Naive thymus-derived CD4-positive, alpha-beta T cell (primary cell): Measurements from ENCODE around the gene MDH2. TPM values are rescaled to one million over a fixed set of nuclear protein-coding genes. Genes with fewer than 3 reads are reported as not detected.
"Not testable (repeated sequence)": the region's sequence is repeated elsewhere in the genome, so short reads cannot be mapped to it uniquely, and the experiment has no call there.

Source experiments
- ATAC-seq: fragments of 150-1000 bp; cut with Tn5 transposase; 2 replicates; pipeline ENCODE4 v1.10.0; 2021; ENCODE audit warnings: mild to moderate bottlenecking, moderate library complexity
- CTCF ChIA-PET: fragments of 350-600 bp; sonication (Branson Sonifier 250); formaldehyde crosslinking; loops from one replicate; lab custom pipeline; 2021; ENCODE audit warnings: antibody characterized with exemption; lab: Charles Lee
- POLR2A ChIA-PET: fragments of 350-600 bp; sonication (Branson Sonifier 250); formaldehyde crosslinking; loops from one replicate; lab custom pipeline; 2021; ENCODE audit warnings: antibody characterized with exemption, inconsistent platforms; lab: Charles Lee
- DNase-seq, 9 donors: peaks; one replicate each; pipeline versions ENCODE4 v3.0.0 to v3.0.0-alpha.2; 2020 to 2022; ENCODE audit warnings: mixed read lengths in 1 of 9
- H3K27ac ChIP-seq: one replicate; pipeline ENCODE4 v1.7.0; 2013; ENCODE audit warnings: mild to moderate bottlenecking, low read depth, low read length, moderate library complexity
- H3K27me3 ChIP-seq, 2 donors: one replicate each; pipeline ENCODE4 v1.7.0; 2013; ENCODE audit warnings: low read length in 2 of 2, mild to moderate bottlenecking in 2 of 2, moderate library complexity in 2 of 2; ENCODE audit not compliant: control insufficient read depth in 2 of 2, insufficient read depth in 2 of 2
- H3K36me3 ChIP-seq, 3 experiments: 1 replicate in 2 of 3; 2 replicates in 1 of 3; pipeline ENCODE4 v1.7.0; 2013; ENCODE audit warnings: low read length in 3 of 3, mild to moderate bottlenecking in 3 of 3, moderate library complexity in 1 of 3; ENCODE audit not compliant: insufficient read depth in 3 of 3, control insufficient read depth in 2 of 3
- H3K4me1 ChIP-seq, 2 donors: one replicate each; pipeline ENCODE4 v1.7.0; 2013; ENCODE audit warnings: low read length in 2 of 2, mild to moderate bottlenecking in 2 of 2, moderate library complexity in 1 of 2; ENCODE audit not compliant: control insufficient read depth in 2 of 2, insufficient read depth in 2 of 2
- H3K4me3 ChIP-seq: 2 replicates; pipeline ENCODE4 v1.7.0; 2013; ENCODE audit warnings: mild to moderate bottlenecking, low read length
- H3K9me3 ChIP-seq, 3 experiments: 1 replicate in 2 of 3; 2 replicates in 1 of 3; pipeline ENCODE4 v1.7.0; 2013; ENCODE audit warnings: low read length in 3 of 3; ENCODE audit not compliant: control insufficient read depth in 2 of 3
- H3K27ac Mint-ChIP-seq, 9 donors: one replicate each; pipeline ENCODE4 v1.8.0; 2020 to 2022; ENCODE audit warnings: mixed read lengths in 9 of 9, mild to moderate bottlenecking in 8 of 9, moderate library complexity in 5 of 9, inconsistent platforms in 2 of 9
- H3K27me3 Mint-ChIP-seq, 5 donors: one replicate each; pipeline ENCODE4 v1.8.0; 2021 to 2022; ENCODE audit warnings: mixed read lengths in 5 of 5, mild to moderate bottlenecking in 1 of 5
- H3K36me3 Mint-ChIP-seq, 5 donors: one replicate each; pipeline ENCODE4 v1.8.0; 2020 to 2022; ENCODE audit warnings: mixed read lengths in 5 of 5, mild to moderate bottlenecking in 3 of 5, inconsistent platforms in 1 of 5
- H3K4me1 Mint-ChIP-seq, 7 donors: one replicate each; pipeline ENCODE4 v1.8.0; 2020 to 2022; ENCODE audit warnings: mixed read lengths in 7 of 7, mild to moderate bottlenecking in 3 of 7, inconsistent platforms in 1 of 7
- H3K4me3 Mint-ChIP-seq, 10 donors: one replicate each; pipeline ENCODE4 v1.8.0; 2020 to 2022; ENCODE audit warnings: mild to moderate bottlenecking in 10 of 10, mixed read lengths in 10 of 10, moderate library complexity in 6 of 10, inconsistent platforms in 2 of 10
- H3K9me3 Mint-ChIP-seq, 11 donors: one replicate each; pipeline ENCODE4 v1.8.0; 2020 to 2022; ENCODE audit warnings: mixed read lengths in 11 of 11, mild to moderate bottlenecking in 4 of 11, inconsistent platforms in 1 of 11, moderate library complexity in 1 of 11
- intact Hi-C, 2 donors: fragments of 100-400 bp; cut with micrococcal nuclease; formaldehyde crosslinking; loops; one replicate each; pipeline ENCODE4 v1.15.1; 2023
- polyA plus RNA-seq, 2 donors: library from polyadenylated mRNA; unstranded; fragments of 300-500 nt; fragmentation: Illumina TruSeq; gene quantifications; one replicate each; pipeline ENCODE4 v1.2.3, GENCODE V29; 2021
- total RNA-seq, 6 experiments: library from RNA in 5 of 6; stranded (reverse) in 5 of 6; gene quantifications; 1 replicate in 5 of 6; 2 replicates in 1 of 6; pipeline ENCODE4 v1.2.3 and lab custom pipeline; 2021 to 2026

Gene MDH2
- total and polyA plus RNA-seq, 7 experiments from 2014 or later, result 71.7 to 172 (median 78.9) TPM

GRCh38 chr7:76008156-76008687, 39.7 kb upstream of the MDH2 start:
- H3K9me3 Mint-ChIP-seq, result no peaks in the 10 kb centered on the region

GRCh38 chr7:76009672-76010600, 38.0 kb upstream of the MDH2 start:
- Histone ChIP-seq H3K27me3 (no peaks in the 10 kb centered on the region), H3K36me3 (peaks cover 0 to 5% (median 0%) of the 10 kb centered on the region in 3 experiments), H3K9me3 (no peaks in the 10 kb centered on the region), H3K4me1 (peaks cover 15 to 25% of the 10 kb centered on the region in 2 donors), H3K27ac (no peak overlapping the region), H3K4me3 (no peak overlapping the region)
- peak overlapping the region in 6 of 9 donors; percentile 43 to 91 (median 70) for H3K27ac Mint-ChIP-seq
- H3K4me1 Mint-ChIP-seq, result peaks cover 22 to 37% (median 29%) of the 10 kb centered on the region in 7 donors
- ChIA-PET POLR2A (interaction anchor here (0.5 to 1.4 kb wide), 3 partner anchors 37 to 133 kb away, joined by 3 to 5 read pairs (median 3); partner anchors contain the start of genes MDH2 and STYXL1), CTCF (interaction anchor here (0.7 to 2.0 kb wide), 3 partner anchors 8 to 139 kb away, joined by 3 to 8 read pairs (median 5); no protein-coding TSS in a partner anchor)
- H3K4me3 Mint-ChIP-seq, result peak overlapping the region; percentile 58 to 85 (median 80)
- no peak for DNase-seq
- no peak for ATAC-seq
- H3K9me3 Mint-ChIP-seq, result no peaks in the 10 kb centered on the region
- peaks cover 5 to 28% (median 18%) of the 10 kb centered on the region in 5 donors for H3K36me3 Mint-ChIP-seq
- H3K27me3 Mint-ChIP-seq, result peaks cover 0 to 2% (median 0%) of the 10 kb centered on the region in 5 donors
- intact Hi-C loops, result loop anchor here (1.0 to 5.0 kb wide), 4 partner anchors 16 to 133 kb away; partner anchors contain the start of genes TMEM120A (in 2 of the 2), POR (in 1 of the 2), RHBDD2 (in 1 of the 2) and STYXL1 (in 1 of the 2)

More at GRCh38 chr7:76008156-76008687, 39.7 kb upstream of the MDH2 start:
- Mint-ChIP-seq H3K36me3 (peaks cover 5 to 25% (median 13%) of the 10 kb centered on the region in 5 donors), H3K4me1 (peaks cover 22 to 37% (median 29%) of the 10 kb centered on the region in 7 donors), H3K4me3 (peak overlapping the region in 8 of 10 donors; percentile 1 to 85 (median 65)), H3K27me3 (peaks cover 0 to 2% (median 0%) of the 10 kb centered on the region in 5 donors), H3K27ac (peak overlapping the region in 6 of 9 donors; percentile 6 to 91 (median 58))
- Histone ChIP-seq H3K4me3 (no peak overlapping the region), H3K27me3 (no peaks in the 10 kb centered on the region), H3K36me3 (peaks cover 0 to 14% (median 4%) of the 10 kb centered on the region in 3 experiments), H3K9me3 (no peaks in the 10 kb centered on the region), H3K4me1 (peaks cover 15 to 25% of the 10 kb centered on the region in 2 donors), H3K27ac (no peak overlapping the region)
- intact Hi-C loops, result loop anchor here in 1 of 2 donors (2.0 to 5.0 kb wide), 3 partner anchors 39 to 131 kb away; partner anchors contain the start of genes POR, RHBDD2 and STYXL1
- ATAC-seq (no peak), DNase-seq (peak in 1 of 9 donors; percentile 38)
- CTCF ChIA-PET, result no interaction called here
- POLR2A ChIA-PET, result interaction anchor here (0.6 to 1.1 kb wide), 4 partner anchors 12 to 172 kb away, joined by 3 to 4 read pairs (median 3); no protein-coding TSS in a partner anchor

- H3K36me3 ChIP-seq, result no peaks in the 10 kb centered on the region
Measured at GRCh38 chr7:76011442-76011861, 36.5 kb upstream of the MDH2 start.

GRCh38 chr7:76016191-76016947, 31.5 kb upstream of the MDH2 start:
- Mint-ChIP-seq H3K27me3 (no peaks in the 10 kb centered on the region), H3K4me3 (no peak overlapping the region), H3K27ac (no peak overlapping the region), H3K4me1 (peaks cover 0 to 14% (median 12%) of the 10 kb centered on the region in 7 donors), H3K36me3 (peaks cover 8 to 54% (median 30%) of the 10 kb centered on the region in 5 donors), H3K9me3 (no peaks in the 10 kb centered on the region)
- DNase-seq, result no peak
- ChIA-PET POLR2A (no interaction called here), CTCF (no interaction called here)
- intact Hi-C loops, result no loop called here
- no peak overlapping the region for H3K27ac ChIP-seq
- H3K36me3 ChIP-seq, result peaks cover 0 to 2% (median 0%) of the 10 kb centered on the region in 3 experiments
- H3K4me3 ChIP-seq, result no peak overlapping the region
- no peaks in the 10 kb centered on the region for H3K9me3 ChIP-seq
- peaks cover 7 to 10% of the 10 kb centered on the region in 2 donors for H3K4me1 ChIP-seq
- H3K27me3 ChIP-seq, result no peaks in the 10 kb centered on the region
- ATAC-seq, result no peak

More at GRCh38 chr7:76011442-76011861, 36.5 kb upstream of the MDH2 start:
- Mint-ChIP-seq H3K9me3 (no peaks in the 10 kb centered on the region), H3K4me1 (peaks cover 22 to 37% (median 29%) of the 10 kb centered on the region in 7 donors), H3K27me3 (peaks cover 0 to 2% (median 0%) of the 10 kb centered on the region in 5 donors), H3K4me3 (no peak overlapping the region), H3K27ac (no peak overlapping the region), H3K36me3 (peaks cover 0 to 33% (median 19%) of the 10 kb centered on the region in 5 donors)
- ATAC-seq, result no peak
- peaks cover 15 to 25% of the 10 kb centered on the region in 2 donors for H3K4me1 ChIP-seq
- H3K9me3 ChIP-seq, result no peaks in the 10 kb centered on the region
- DNase-seq, result no peak
- no peak overlapping the region for H3K27ac ChIP-seq
- H3K27me3 ChIP-seq, result no peaks in the 10 kb centered on the region
- ChIA-PET POLR2A (no interaction called here), CTCF (interaction anchor here (1.1 to 2.0 kb wide), 2 partner anchors 9 to 145 kb away, joined by 3 to 8 read pairs; no protein-coding TSS in a partner anchor)
- intact Hi-C loops, result no loop called here
- no peak overlapping the region for H3K4me3 ChIP-seq

GRCh38 chr7:76018520-76018919, 29.4 kb upstream of the MDH2 start:
- Histone ChIP-seq H3K36me3 (peaks cover 0 to 10% (median 0%) of the 10 kb centered on the region in 3 experiments), H3K4me1 (peaks cover 7 to 10% of the 10 kb centered on the region in 2 donors)
- DNase-seq, intact Hi-C loops, H3K9me3 ChIP-seq, ATAC-seq, H3K4me3 ChIP-seq, CTCF ChIA-PET, H3K27ac Mint-ChIP-seq, H3K27me3 Mint-ChIP-seq, H3K9me3 Mint-ChIP-seq, H3K27ac ChIP-seq, H3K4me3 Mint-ChIP-seq, H3K27me3 ChIP-seq: not testable (repeated sequence)
- Mint-ChIP-seq H3K36me3 (peaks cover 8 to 54% (median 37%) of the 10 kb centered on the region in 5 donors), H3K4me1 (peaks cover 0 to 23% (median 19%) of the 10 kb centered on the region in 7 donors)
- POLR2A ChIA-PET, result interaction anchor here (0.6 kb wide), 1 partner anchor 17 kb away, joined by 4 read pairs; no protein-coding TSS in a partner anchor
